Vagina (tissue), 2 donors: ENCODE data around the gene KAT5. TPM values are rescaled to one million over a fixed set of nuclear protein-coding genes. Genes with fewer than 3 reads are reported as not detected.

Source experiments
- DNase-seq, 2 donors: peaks; one replicate each; pipeline ENCODE4 v3.0.0-alpha.2; 2017; ENCODE audit errors: extremely low spot score in 2 of 2
- H3K27ac ChIP-seq: fragments of 200-600 bp; sonication (generic); one replicate; pipeline ENCODE4 v1.5.1; 2019
- H3K27me3 ChIP-seq: fragments of 200-600 bp; sonication (generic); one replicate; pipeline ENCODE4 v1.5.1; 2019
- H3K36me3 ChIP-seq, 2 donors: fragments of 200-600 bp; sonication (generic); one replicate each; pipeline ENCODE4 v1.5.1; 2017 to 2019
- H3K4me1 ChIP-seq: fragments of 200-600 bp; sonication (generic); one replicate; pipeline ENCODE4 v1.5.1; 2019
- H3K4me3 ChIP-seq, 2 donors: fragments of 200-600 bp; sonication (generic); 1 replicate in 1 of 2; 2 replicates in 1 of 2; pipeline ENCODE4 v1.5.1; 2016 to 2019
- H3K9me3 ChIP-seq: fragments of 200-600 bp; sonication (generic); one replicate; pipeline ENCODE4 v1.5.1; 2019
- CTCF ChIP-seq, 3 experiments: fragments of 450-650 bp in 2 of 3; fragments of 200-600 bp in 1 of 3; sonication (generic) in 1 of 3; IDR thresholded peaks; one replicate each; pipeline ENCODE4 v1.5.1; 2017 to 2019; ENCODE audit warnings: antibody characterized with exemption in 3 of 3, mild to moderate bottlenecking in 2 of 3, moderate library complexity in 2 of 3
- POLR2A ChIP-seq, 2 donors: fragments of 450-650 bp; IDR thresholded peaks; one replicate each; pipeline ENCODE4 v1.6.1; 2017; ENCODE audit warnings: antibody characterized with exemption in 2 of 2, mild to moderate bottlenecking in 2 of 2, moderate library complexity in 2 of 2
- POLR2AphosphoS5 ChIP-seq, 2 donors: sonication (generic); formaldehyde crosslinking; IDR thresholded peaks; one replicate each; pipeline ENCODE4 v1.9.0; 2017; ENCODE audit warnings: antibody characterized with exemption in 2 of 2, mild to moderate bottlenecking in 2 of 2, low read depth in 1 of 2; ENCODE audit not compliant: insufficient read depth in 1 of 2
- intact Hi-C: fragments of 100-400 bp; cut with DNase I; formaldehyde crosslinking; loops from one replicate; pipeline ENCODE4 v1.15.1; 2023
- total RNA-seq: library from RNA; depleted of rRNA; stranded (reverse); fragments of >200 nt; gene quantifications from one replicate; pipeline ENCODE4 v1.2.3, GENCODE V29; 2016

The KAT5 gene
- total RNA-seq, 1 donor from 2014 or later, result 58.9 TPM

GRCh38 chr11:65719871-65720210, 7.8 kb downstream of the KAT5 start:
- no peaks in the 10 kb centered on the region for H3K27me3 ChIP-seq
- intact Hi-C loops, result no loop called here
- DNase-seq, result no peak
- H3K27ac ChIP-seq, result peak overlapping the region; percentile 93
- TF ChIP-seq CTCF (IDR thresholded peaks at IDR 0.05), result no peak
- no peak for TF ChIP-seq POLR2A (IDR thresholded peaks at IDR 0.05)
- TF ChIP-seq POLR2AphosphoS5 (IDR thresholded peaks at IDR 0.05; ENCODE audit: insufficient read depth in 1 of 2, low read depth in 1 of 2), result no peak
- H3K36me3 ChIP-seq, result peaks cover 0 to 43% of the 10 kb centered on the region in 2 donors
- peak overlapping the region; percentile 63 to 68 for H3K4me3 ChIP-seq
- no peaks in the 10 kb centered on the region for H3K9me3 ChIP-seq
- peaks cover 25% of the 10 kb centered on the region for H3K4me1 ChIP-seq

- peaks cover 0 to 37% of the 10 kb centered on the region in 2 donors for H3K36me3 ChIP-seq
- H3K4me1 ChIP-seq, result peaks cover 25% of the 10 kb centered on the region
- H3K9me3 ChIP-seq, result no peaks in the 10 kb centered on the region
- peak within 1 kb of the TSS; percentile 63 to 68 for H3K4me3 ChIP-seq
- H3K27ac ChIP-seq, result peak within 1 kb of the TSS; percentile 93
- DNase-seq, result no peak
- no peaks in the 10 kb centered on the region for H3K27me3 ChIP-seq
- TF ChIP-seq POLR2AphosphoS5 (IDR thresholded peaks at IDR 0.05; ENCODE audit: insufficient read depth in 1 of 2, low read depth in 1 of 2) (peak; percentile 77 to 93), POLR2A (IDR thresholded peaks at IDR 0.05) (peak in 1 of 2 donors; percentile 52), CTCF (IDR thresholded peaks at IDR 0.05) (no peak)
- intact Hi-C loops, result no loop called here
Measured at GRCh38 chr11:65720211-65720934, 8.3 kb downstream of the KAT5 start, which contains the start of gene RNASEH2C. Gene RNASEH2C (minus strand): TSS chr11:65720798. CDS start chr11:65720758, 40 bp downstream.

- H3K4me1 ChIP-seq, result peaks cover 25% of the 10 kb centered on the region
- no peak overlapping the region for H3K4me3 ChIP-seq
- no peak for DNase-seq
- intact Hi-C loops, result no loop called here
- H3K27ac ChIP-seq, result no peak overlapping the region
- no peak for TF ChIP-seq CTCF (IDR thresholded peaks at IDR 0.05)
- TF ChIP-seq POLR2AphosphoS5 (IDR thresholded peaks at IDR 0.05; ENCODE audit: insufficient read depth in 1 of 2, low read depth in 1 of 2), result no peak
- TF ChIP-seq POLR2A (IDR thresholded peaks at IDR 0.05), result no peak
- H3K36me3 ChIP-seq, result peaks cover 0 to 18% of the 10 kb centered on the region in 2 donors
- no peaks in the 10 kb centered on the region for H3K9me3 ChIP-seq
- no peaks in the 10 kb centered on the region for H3K27me3 ChIP-seq
Measured at GRCh38 chr11:65722261-65722660, 10.2 kb downstream of the KAT5 start.

- intact Hi-C loops, result no loop called here
- Histone ChIP-seq H3K27ac (no peak overlapping the region), H3K36me3 (no peaks in the 10 kb centered on the region), H3K27me3 (no peaks in the 10 kb centered on the region), H3K4me1 (no peaks in the 10 kb centered on the region), H3K9me3 (no peaks in the 10 kb centered on the region), H3K4me3 (no peak overlapping the region)
- no peak for TF ChIP-seq CTCF (IDR thresholded peaks at IDR 0.05)
- TF ChIP-seq POLR2A (IDR thresholded peaks at IDR 0.05), result no peak
- no peak for TF ChIP-seq POLR2AphosphoS5 (IDR thresholded peaks at IDR 0.05; ENCODE audit: insufficient read depth in 1 of 2, low read depth in 1 of 2)
- DNase-seq, result no peak
Measured at GRCh38 chr11:65726660-65727059, 14.6 kb downstream of the KAT5 start.

GRCh38 chr11:65727865-65728264, 15.8 kb downstream of the KAT5 start:
- Histone ChIP-seq H3K27me3 (no peaks in the 10 kb centered on the region), H3K27ac (no peak overlapping the region), H3K4me1 (no peaks in the 10 kb centered on the region), H3K4me3 (no peak overlapping the region), H3K9me3 (no peaks in the 10 kb centered on the region), H3K36me3 (no peaks in the 10 kb centered on the region)
- TF ChIP-seq POLR2AphosphoS5 (IDR thresholded peaks at IDR 0.05; ENCODE audit: insufficient read depth in 1 of 2, low read depth in 1 of 2) (no peak), CTCF (IDR thresholded peaks at IDR 0.05) (no peak), POLR2A (IDR thresholded peaks at IDR 0.05) (no peak)
- intact Hi-C loops, result no loop called here
- DNase-seq, result no peak
